Measurements from ENCODE around the gene TMEM167A. TPM values are rescaled to one million over a fixed set of nuclear protein-coding genes. Genes with fewer than 3 reads are reported as not detected.

TMEM167A gene
- total RNA-seq, 1 experiment from 2014 or later: 139 TPM

- no peaks in the 10 kb centered on the region for H3K27me3 Mint-ChIP-seq (ENCODE audit: low read depth)
Measured at GRCh38 chr5:83048811-83049210, 28.4 kb downstream of the TMEM167A start.

More at GRCh38 chr5:83048811-83049210, 28.4 kb downstream of the TMEM167A start:
- no peak overlapping the region for H2BK5ac ChIP-seq (ENCODE audit: insufficient read length, low read length)
- H3K18ac ChIP-seq (ENCODE audit: insufficient read length, low read depth, low read length): no peak overlapping the region
- TF ChIP-seq CTCF (conservative IDR thresholded peaks at IDR 0.05): no peak
- H2BK120ac ChIP-seq (ENCODE audit: low read depth, low read length, poor library complexity, severe bottlenecking): no peak overlapping the region
- H4K91ac ChIP-seq (ENCODE audit: insufficient read length, low read depth, low read length): no peak overlapping the region
- no peak overlapping the region for H2BK15ac ChIP-seq (ENCODE audit: low read depth, low read length)
- H3K23ac ChIP-seq (ENCODE audit: insufficient read length, low read depth, low read length): no peak overlapping the region
- DNase-seq: no peak
- no peak overlapping the region for H3T11ph ChIP-seq (ENCODE audit: low read length)
- no peak overlapping the region for H3K14ac ChIP-seq (ENCODE audit: insufficient read depth, low read length)
- H2AK5ac ChIP-seq (ENCODE audit: insufficient read length, low read length): no peak overlapping the region
- H3K9me3 ChIP-seq (ENCODE audit: control insufficient read depth, low read depth, low read length): no peaks in the 10 kb centered on the region
- H4K5ac ChIP-seq (ENCODE audit: insufficient read length, low read depth, low read length): no peak overlapping the region
- no peak overlapping the region for H2BK20ac ChIP-seq (ENCODE audit: low read depth, low read length, poor library complexity, severe bottlenecking)
- no peaks in the 10 kb centered on the region for H3K79me1 ChIP-seq (ENCODE audit: insufficient read depth, low read depth, low read length, poor library complexity, severe bottlenecking)
- no peak overlapping the region for H2BK12ac ChIP-seq (ENCODE audit: insufficient read length, low read depth, low read length)
- H3K9ac ChIP-seq (ENCODE audit: extremely low read depth, insufficient read length, low read length): no peak overlapping the region
- no peaks in the 10 kb centered on the region for H4K20me1 ChIP-seq (ENCODE audit: control insufficient read depth, insufficient read depth, insufficient read length)
- no peak overlapping the region for H2AFZ ChIP-seq (ENCODE audit: low read length)
- WGBS (ENCODE audit: extremely low coverage, insufficient read length, low lambda C conversion rate): no CpG with 5 or more reads among the region's 2 CpGs
- no peak overlapping the region for H3K27ac ChIP-seq (ENCODE audit: insufficient read length, low read depth, low read length)
- Mint-ChIP-seq H3K4me1 (peaks cover 0 to under 1% of the 10 kb centered on the region in 2 experiments; a peak in 1 of 4 replicates), H3K4me3 (no peak overlapping the region), H3K36me3 (ENCODE audit: insufficient read depth in 1 of 3, low read depth in 3 of 3) (peaks cover 5 to 10% (median 7%) of the 10 kb centered on the region in 3 experiments; a peak in 6 of 7 replicates), H3K27ac (no peak overlapping the region), H3K9me3 (no peaks in the 10 kb centered on the region)
- H3K56ac ChIP-seq (ENCODE audit: insufficient read length, low read depth, low read length): no peak overlapping the region
- no peaks in the 10 kb centered on the region for H3K4me1 ChIP-seq (ENCODE audit: insufficient read depth, low read length)
- no peak overlapping the region for H4K8ac ChIP-seq (replicated peaks; ENCODE audit: insufficient read length, low read depth, low read length)
- no peaks in the 10 kb centered on the region for H3K23me2 ChIP-seq (ENCODE audit: insufficient read length, low read depth, low read length, poor library complexity, severe bottlenecking)
- H3K4me2 ChIP-seq (ENCODE audit: insufficient read depth, insufficient read length, low read length): no peak overlapping the region
- H3K4ac ChIP-seq (ENCODE audit: low read depth, low read length): no peak overlapping the region
- no peaks in the 10 kb centered on the region for H3K27me3 ChIP-seq (ENCODE audit: insufficient read depth, low read length)
- no peaks in the 10 kb centered on the region for H3K79me2 ChIP-seq (ENCODE audit: insufficient read depth, low read length)
